Measurements from ENCODE around the gene NALCN. TPM values are rescaled to one million over a fixed set of nuclear protein-coding genes. Genes with fewer than 3 reads are reported as not detected.

NALCN gene
- total and polyA plus RNA-seq, 2 of the 8 experiments (the other 6 are each of a cell fraction or from before 2014, with no cell fraction given) = 0.26 to 0.54 TPM

DNA sequence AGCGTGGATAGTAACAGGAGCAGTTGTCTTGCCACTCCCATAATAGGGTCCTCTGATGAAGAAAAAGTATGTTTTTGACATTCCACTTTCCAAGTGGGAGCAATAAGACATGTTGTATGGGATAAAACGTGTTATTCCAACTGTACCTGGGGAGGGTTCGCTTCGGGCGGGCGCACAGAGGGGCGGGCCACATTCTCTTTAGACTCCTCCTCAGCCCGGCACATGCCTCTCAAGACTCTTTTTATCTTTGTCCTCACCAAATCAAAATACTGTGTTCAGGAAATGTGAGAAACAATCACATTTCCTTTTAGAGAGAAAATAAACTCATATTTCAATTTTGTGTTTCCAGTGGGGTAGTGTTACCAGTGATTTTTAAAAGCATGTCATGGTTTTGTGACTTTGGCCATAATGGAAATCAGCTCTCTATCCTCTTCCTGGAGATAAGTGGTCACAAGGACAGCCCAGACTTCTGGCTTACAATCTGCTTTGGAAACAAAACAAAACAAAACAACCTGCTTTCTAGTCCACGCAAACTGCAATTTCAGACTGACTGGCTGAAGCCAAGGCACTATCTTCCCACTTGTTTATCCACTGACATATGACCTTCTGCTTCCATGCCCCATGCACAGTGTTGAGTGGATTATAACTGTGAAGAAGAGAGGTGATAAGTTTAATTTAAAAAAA, 276.1 kb downstream of the NALCN start:
- WGBS, 2 experiments (ENCODE audit: extremely low coverage in 1 of 2, insufficient coverage in 1 of 2, insufficient read length in 1 of 2, insufficient replicate concordance in 2 of 2, low coverage in 1 of 2, low lambda C conversion rate in 2 of 2, missing lambda C conversion rate in 1 of 2) = 97% methylated on average over 9 of the region's 9 CpGs; no CpG with 5 or more reads in 1 of the 2 experiments
- no peak overlapping the region for H3K9ac ChIP-seq (replicated peaks in 1 of 4; ENCODE audit: extremely low read depth in 1 of 4, low read depth in 3 of 4, low read length in 3 of 4)
- no peak overlapping the region for H3K4ac ChIP-seq (replicated peaks; ENCODE audit: insufficient read length, low read depth, low read length)
- H2AK5ac ChIP-seq (ENCODE audit: low read depth, low read length) = no peak overlapping the region
- no peaks in the 10 kb centered on the region for H3K36me3 ChIP-seq (ENCODE audit: control insufficient read depth in 2 of 4, insufficient read depth in 4 of 4, low read length in 3 of 4)
- no peak overlapping the region for H3K18ac ChIP-seq (ENCODE audit: extremely low read depth, low read length)
- no peak overlapping the region; the same call in 1 of the 2 replicates for H4K8ac ChIP-seq (ENCODE audit: extremely low read depth, insufficient read depth, low read length)
- H3K14ac ChIP-seq (ENCODE audit: insufficient read length) = no peak overlapping the region
- H3K23me2 ChIP-seq (ENCODE audit: low read depth, low read length) = no peaks in the 10 kb centered on the region
- no peak overlapping the region for H2BK15ac ChIP-seq (ENCODE audit: low read length)
- H4K5ac ChIP-seq (ENCODE audit: insufficient read length, low read depth, low read length) = no peak overlapping the region
- H2AFZ ChIP-seq (ENCODE audit: low read length) = no peak overlapping the region
- H4K20me1 ChIP-seq (replicated peaks in 1 of 2; ENCODE audit: control insufficient read depth in 1 of 2, insufficient read depth in 2 of 2, low read length in 2 of 2) = no peaks in the 10 kb centered on the region
- no peaks in the 10 kb centered on the region for H3K27me3 ChIP-seq (replicated peaks in 1 of 4; ENCODE audit: control insufficient read depth in 3 of 4, extremely low read depth in 1 of 4, insufficient read depth in 3 of 4, low read length in 3 of 4)
- no peak overlapping the region for H2BK120ac ChIP-seq (replicated peaks; ENCODE audit: low read depth, low read length)
- H3K27ac ChIP-seq (ENCODE audit: low read depth, low read length) = no peak overlapping the region
- no peaks in the 10 kb centered on the region for H3K9me3 ChIP-seq (ENCODE audit: insufficient read depth in 2 of 2, low read depth in 1 of 2, low read length in 1 of 2)
- no peak overlapping the region for H3K4me2 ChIP-seq (ENCODE audit: insufficient read depth in 1 of 2, low read depth in 2 of 2, low read length in 2 of 2)
- H3K56ac ChIP-seq (replicated peaks; ENCODE audit: insufficient read length, low read depth, low read length) = no peak overlapping the region
- ChIA-PET CTCF (ENCODE audit: partially characterized antibody) (interaction anchor here (1.6 to 12.8 kb wide), 2 partner anchors 13 to 331 kb away, joined by 6 to 206 read pairs; no protein-coding TSS in a partner anchor), POLR2A (ENCODE audit: partially characterized antibody) (no interaction called here)
- no peak for DNase-seq (ENCODE audit: low read depth in 1 of 2, low spot score in 2 of 2)
- no peak overlapping the region for H4K91ac ChIP-seq (replicated peaks; ENCODE audit: insufficient read length, low read length)
- H3K4me1 ChIP-seq (replicated peaks in 1 of 4; ENCODE audit: control insufficient read depth in 3 of 4, insufficient read depth in 4 of 4, low read length in 3 of 4) = no peaks in the 10 kb centered on the region; a peak in 2 of 7 replicates
- no peak for FAIRE-seq
- no peaks in the 10 kb centered on the region for H3K79me2 ChIP-seq (ENCODE audit: control insufficient read depth in 1 of 2, insufficient read depth in 2 of 2, low read length in 2 of 2)
- no peaks in the 10 kb centered on the region for H3K79me1 ChIP-seq (ENCODE audit: low read depth, low read length)
- H2BK20ac ChIP-seq (ENCODE audit: low read length) = no peak overlapping the region
- H2BK12ac ChIP-seq (ENCODE audit: low read depth, low read length) = no peak overlapping the region
- no peak for TF ChIP-seq RNF2 (IDR thresholded peaks at IDR 0.05; ENCODE audit: borderline replicate concordance, low read depth, low read length, missing control alignments, poor library complexity, severe bottlenecking)
- TF ChIP-seq BCL11A (IDR thresholded peaks at IDR 0.05; ENCODE audit: low read depth in 2 of 2, low read length in 2 of 2) = no peak
- TF ChIP-seq, protein P1, sequence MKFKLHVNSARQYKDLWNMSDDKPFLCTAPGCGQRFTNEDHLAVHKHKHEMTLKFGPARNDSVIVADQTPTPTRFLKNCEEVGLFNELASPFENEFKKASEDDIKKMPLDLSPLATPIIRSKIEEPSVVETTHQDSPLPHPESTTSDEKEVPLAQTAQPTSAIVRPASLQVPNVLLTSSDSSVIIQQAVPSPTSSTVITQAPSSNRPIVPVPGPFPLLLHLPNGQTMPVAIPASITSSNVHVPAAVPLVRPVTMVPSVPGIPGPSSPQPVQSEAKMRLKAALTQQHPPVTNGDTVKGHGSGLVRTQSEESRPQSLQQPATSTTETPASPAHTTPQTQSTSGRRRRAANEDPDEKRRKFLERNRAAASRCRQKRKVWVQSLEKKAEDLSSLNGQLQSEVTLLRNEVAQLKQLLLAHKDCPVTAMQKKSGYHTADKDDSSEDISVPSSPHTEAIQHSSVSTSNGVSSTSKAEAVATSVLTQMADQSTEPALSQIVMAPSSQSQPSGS (IDR thresholded peaks at IDR 0.05; ENCODE audit: low read length) = no peak
- TF ChIP-seq TBP (IDR thresholded peaks at IDR 0.05; ENCODE audit: low read depth, low read length) = no peak
- TF ChIP-seq, protein P2, sequence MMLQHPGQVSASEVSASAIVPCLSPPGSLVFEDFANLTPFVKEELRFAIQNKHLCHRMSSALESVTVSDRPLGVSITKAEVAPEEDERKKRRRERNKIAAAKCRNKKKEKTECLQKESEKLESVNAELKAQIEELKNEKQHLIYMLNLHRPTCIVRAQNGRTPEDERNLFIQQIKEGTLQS (IDR thresholded peaks at IDR 0.05; ENCODE audit: insufficient read depth, low read depth, low read length) = no peak
- TF ChIP-seq TAF7 (optimal IDR thresholded peaks at IDR 0.05; ENCODE audit: borderline replicate concordance, low read depth, low read length) = no peak
- no peak for TF ChIP-seq CEBPB (IDR thresholded peaks at IDR 0.05; ENCODE audit: low read depth, low read length)
- no peak for TF ChIP-seq SP4 (IDR thresholded peaks at IDR 0.05; ENCODE audit: low read length)
- TF ChIP-seq KDM1A (IDR thresholded peaks at IDR 0.05; ENCODE audit: borderline replicate concordance, low read length) = no peak
- TF ChIP-seq CREB1 (IDR thresholded peaks at IDR 0.05) = no peak
- H2BK5ac ChIP-seq (ENCODE audit: low read depth, low read length) = no peak overlapping the region
- no peak overlapping the region for H3K23ac ChIP-seq (ENCODE audit: insufficient read length)
- H3K4me3 ChIP-seq (ENCODE audit: extremely low read depth in 1 of 4, insufficient read depth in 2 of 4, low read depth in 3 of 4, low read length in 4 of 4) = no peak overlapping the region

Data from H1 (cell line).